Memory B cell (primary cell): ENCODE results near the gene CACNA1H.

ENCODE experiments used
- ATAC-seq: fragments of 150-1000 bp; cut with Tn5 transposase; 2 replicates; pipeline ENCODE4 v1.10.0; 2021; ENCODE audit warnings: low read depth, mild to moderate bottlenecking, moderate library complexity
- DNase-seq, 2 donors: peaks; one replicate each; pipeline ENCODE4 v3.0.0; 2022; ENCODE audit warnings: low spot score in 2 of 2
- H3K27ac Mint-ChIP-seq: one replicate; pipeline ENCODE4 v1.8.0; 2022; ENCODE audit warnings: mild to moderate bottlenecking, moderate library complexity, mixed read lengths
- H3K27me3 Mint-ChIP-seq: one replicate; pipeline ENCODE4 v1.8.0; 2022; ENCODE audit warnings: mixed read lengths
- H3K36me3 Mint-ChIP-seq: one replicate; pipeline ENCODE4 v1.8.0; 2022; ENCODE audit warnings: mild to moderate bottlenecking, mixed read lengths
- H3K4me1 Mint-ChIP-seq: one replicate; pipeline ENCODE4 v1.8.0; 2022; ENCODE audit warnings: mixed read lengths
- H3K4me3 Mint-ChIP-seq: one replicate; pipeline ENCODE4 v1.8.0; 2022; ENCODE audit warnings: mild to moderate bottlenecking, moderate library complexity, mixed read lengths
- H3K9me3 Mint-ChIP-seq: one replicate; pipeline ENCODE4 v1.8.0; 2022; ENCODE audit warnings: mixed read lengths

Gene CACNA1H

GRCh38 chr16:1117926-1118325, 35.0 kb upstream of the CACNA1H start:
- DNase-seq: no peak
- no peak overlapping the region for H3K4me3 Mint-ChIP-seq
- no peak overlapping the region for H3K27ac Mint-ChIP-seq
- peaks cover 2% of the 10 kb centered on the region for H3K36me3 Mint-ChIP-seq
- no peaks in the 10 kb centered on the region for H3K4me1 Mint-ChIP-seq
- H3K27me3 Mint-ChIP-seq: peaks cover 12% of the 10 kb centered on the region
- H3K9me3 Mint-ChIP-seq: no peaks in the 10 kb centered on the region
- ATAC-seq: no peak

GRCh38 chr16:1119129-1119528, 33.8 kb upstream of the CACNA1H start:
- ATAC-seq: no peak

GRCh38 chr16:1119766-1120576, 32.9 kb upstream of the CACNA1H start:
- Mint-ChIP-seq H3K9me3 (no peaks in the 10 kb centered on the region), H3K27ac (no peak overlapping the region), H3K4me3 (no peak overlapping the region), H3K4me1 (no peaks in the 10 kb centered on the region), H3K36me3 (peaks cover 1% of the 10 kb centered on the region), H3K27me3 (peaks cover 8% of the 10 kb centered on the region)
- DNase-seq (no peak), ATAC-seq (peak; percentile 72)

More at GRCh38 chr16:1119129-1119528, 33.8 kb upstream of the CACNA1H start:
- Mint-ChIP-seq H3K9me3 (no peaks in the 10 kb centered on the region), H3K4me3 (no peak overlapping the region), H3K36me3 (peaks cover 2% of the 10 kb centered on the region), H3K4me1 (no peaks in the 10 kb centered on the region), H3K27ac (no peak overlapping the region), H3K27me3 (peaks cover 10% of the 10 kb centered on the region)
- DNase-seq: no peak

- Mint-ChIP-seq H3K36me3 (no peaks in the 10 kb centered on the region), H3K4me3 (no peak overlapping the region), H3K9me3 (no peaks in the 10 kb centered on the region), H3K4me1 (no peaks in the 10 kb centered on the region), H3K27ac (no peak overlapping the region), H3K27me3 (peaks cover 6% of the 10 kb centered on the region)
- DNase-seq: no peak
- no peak for ATAC-seq
Observed at GRCh38 chr16:1120577-1120941, 32.3 kb upstream of the CACNA1H start.

GRCh38 chr16:1121009-1121408, 31.9 kb upstream of the CACNA1H start:
- Mint-ChIP-seq H3K4me3 (no peak overlapping the region), H3K27me3 (peaks cover 5% of the 10 kb centered on the region), H3K27ac (no peak overlapping the region), H3K4me1 (no peaks in the 10 kb centered on the region), H3K9me3 (no peaks in the 10 kb centered on the region), H3K36me3 (no peaks in the 10 kb centered on the region)
- DNase-seq: no peak
- ATAC-seq: no peak

- Mint-ChIP-seq H3K27me3 (peaks cover 3% of the 10 kb centered on the region), H3K9me3 (no peaks in the 10 kb centered on the region), H3K36me3 (no peaks in the 10 kb centered on the region), H3K27ac (no peak overlapping the region), H3K4me1 (no peaks in the 10 kb centered on the region), H3K4me3 (no peak overlapping the region)
- ATAC-seq (no peak), DNase-seq (no peak)
Observed at GRCh38 chr16:1121601-1122397, 31.1 kb upstream of the CACNA1H start.

- Mint-ChIP-seq H3K27me3 (peaks cover 3% of the 10 kb centered on the region), H3K27ac (no peak overlapping the region), H3K9me3 (no peaks in the 10 kb centered on the region), H3K4me3 (no peak overlapping the region), H3K36me3 (no peaks in the 10 kb centered on the region), H3K4me1 (no peaks in the 10 kb centered on the region)
- ATAC-seq (no peak), DNase-seq (no peak)
Observed at GRCh38 chr16:1122398-1122765, 30.5 kb upstream of the CACNA1H start.

- H3K27ac Mint-ChIP-seq: no peak overlapping the region
- H3K9me3 Mint-ChIP-seq: no peaks in the 10 kb centered on the region
- DNase-seq: no peak
- H3K36me3 Mint-ChIP-seq: no peaks in the 10 kb centered on the region
- ATAC-seq: no peak
- no peak overlapping the region for H3K4me3 Mint-ChIP-seq
- H3K27me3 Mint-ChIP-seq: peaks cover 4% of the 10 kb centered on the region
- no peaks in the 10 kb centered on the region for H3K4me1 Mint-ChIP-seq
Observed at GRCh38 chr16:1123525-1124230, 29.2 kb upstream of the CACNA1H start.

GRCh38 chr16:1124291-1124690, 28.6 kb upstream of the CACNA1H start:
- Mint-ChIP-seq H3K4me3 (no peak overlapping the region), H3K27ac (no peak overlapping the region), H3K27me3 (peaks cover 4% of the 10 kb centered on the region), H3K4me1 (no peaks in the 10 kb centered on the region), H3K36me3 (no peaks in the 10 kb centered on the region), H3K9me3 (no peaks in the 10 kb centered on the region)
- DNase-seq: no peak
- no peak for ATAC-seq

- Mint-ChIP-seq H3K4me1 (no peaks in the 10 kb centered on the region), H3K27me3 (peaks cover 2% of the 10 kb centered on the region), H3K36me3 (no peaks in the 10 kb centered on the region), H3K27ac (no peak overlapping the region), H3K9me3 (no peaks in the 10 kb centered on the region), H3K4me3 (no peak overlapping the region)
- no peak for ATAC-seq
- no peak for DNase-seq
Observed at GRCh38 chr16:1124795-1125194, 28.1 kb upstream of the CACNA1H start.

GRCh38 chr16:1125471-1125870, 27.4 kb upstream of the CACNA1H start:
- H3K4me3 Mint-ChIP-seq: no peak overlapping the region
- peaks cover 5% of the 10 kb centered on the region for H3K27me3 Mint-ChIP-seq
- ATAC-seq (peak; percentile 37), DNase-seq (no peak)
- H3K4me1 Mint-ChIP-seq: no peaks in the 10 kb centered on the region
- H3K36me3 Mint-ChIP-seq: no peaks in the 10 kb centered on the region
- H3K9me3 Mint-ChIP-seq: no peaks in the 10 kb centered on the region
- H3K27ac Mint-ChIP-seq: no peak overlapping the region

- H3K9me3 Mint-ChIP-seq: no peaks in the 10 kb centered on the region
- H3K4me3 Mint-ChIP-seq: no peak overlapping the region
- H3K27ac Mint-ChIP-seq: no peak overlapping the region
- no peaks in the 10 kb centered on the region for H3K36me3 Mint-ChIP-seq
- H3K4me1 Mint-ChIP-seq: no peaks in the 10 kb centered on the region
- ATAC-seq: no peak
- peaks cover 6% of the 10 kb centered on the region for H3K27me3 Mint-ChIP-seq
- no peak for DNase-seq
Observed at GRCh38 chr16:1126044-1126443, 26.9 kb upstream of the CACNA1H start.

GRCh38 chr16:1126586-1126985, 26.3 kb upstream of the CACNA1H start:
- ATAC-seq (no peak), DNase-seq (no peak)
- Mint-ChIP-seq H3K27ac (no peak overlapping the region), H3K4me1 (no peaks in the 10 kb centered on the region), H3K9me3 (no peaks in the 10 kb centered on the region), H3K36me3 (no peaks in the 10 kb centered on the region), H3K4me3 (no peak overlapping the region), H3K27me3 (peaks cover 6% of the 10 kb centered on the region)

GRCh38 chr16:1127101-1127500, 25.8 kb upstream of the CACNA1H start:
- no peak overlapping the region for H3K4me3 Mint-ChIP-seq

More at GRCh38 chr16:1127101-1127500, 25.8 kb upstream of the CACNA1H start:
- H3K4me1 Mint-ChIP-seq: no peaks in the 10 kb centered on the region
- no peak for ATAC-seq
- DNase-seq: no peak
- H3K36me3 Mint-ChIP-seq: no peaks in the 10 kb centered on the region
- no peak overlapping the region for H3K27ac Mint-ChIP-seq
- no peaks in the 10 kb centered on the region for H3K9me3 Mint-ChIP-seq
- H3K27me3 Mint-ChIP-seq: peaks cover 8% of the 10 kb centered on the region
